Activated naive CD8-positive, alpha-beta T cell (primary cell): ENCODE measurements around the gene AUP1.
"Not testable (repeated sequence)": the region's sequence is repeated elsewhere in the genome, so short reads cannot be mapped to it uniquely, and the experiment has no call there.

Experiments
- H3K27ac Mint-ChIP-seq: one replicate; pipeline ENCODE4 v1.8.0; 2021; ENCODE audit warnings: mixed read lengths
- H3K27me3 Mint-ChIP-seq: one replicate; pipeline ENCODE4 v1.8.0; 2021; ENCODE audit warnings: mixed read lengths
- H3K36me3 Mint-ChIP-seq: one replicate; pipeline ENCODE4 v1.8.0; 2021; ENCODE audit warnings: mixed read lengths
- H3K4me1 Mint-ChIP-seq: one replicate; pipeline ENCODE4 v1.8.0; 2021; ENCODE audit warnings: low read depth, mixed read lengths
- H3K4me3 Mint-ChIP-seq: one replicate; pipeline ENCODE4 v1.8.0; 2021; ENCODE audit warnings: mild to moderate bottlenecking, mixed read lengths
- H3K9me3 Mint-ChIP-seq: one replicate; pipeline ENCODE4 v1.8.0; 2021; ENCODE audit warnings: low read depth, mixed read lengths

Gene AUP1

GRCh38 chr2:74562126-74562775 lies 32.7 kb upstream of the AUP1 start:
- Mint-ChIP-seq H3K4me1 (peaks cover 8% of the 10 kb centered on the region), H3K4me3 (no peak overlapping the region), H3K36me3 (no peaks in the 10 kb centered on the region), H3K9me3 (no peaks in the 10 kb centered on the region), H3K27ac (no peak overlapping the region), H3K27me3 (peaks cover 8% of the 10 kb centered on the region)

GRCh38 chr2:74561022-74561421 lies 31.5 kb upstream of the AUP1 start:
- H3K4me3 Mint-ChIP-seq, H3K36me3 Mint-ChIP-seq, H3K4me1 Mint-ChIP-seq, H3K27me3 Mint-ChIP-seq, H3K27ac Mint-ChIP-seq, H3K9me3 Mint-ChIP-seq: not testable (repeated sequence)

GRCh38 chr2:74560591-74560990 lies 31.1 kb upstream of the AUP1 start:
- Mint-ChIP-seq H3K36me3 (no peaks in the 10 kb centered on the region), H3K27ac (no peak overlapping the region), H3K27me3 (peaks cover 8% of the 10 kb centered on the region)

GRCh38 chr2:74559912-74560311 lies 30.4 kb upstream of the AUP1 start:
- Mint-ChIP-seq H3K4me3 (no peak overlapping the region), H3K9me3 (no peaks in the 10 kb centered on the region), H3K36me3 (no peaks in the 10 kb centered on the region), H3K4me1 (peaks cover 3% of the 10 kb centered on the region), H3K27ac (no peak overlapping the region), H3K27me3 (peaks cover 8% of the 10 kb centered on the region)

More at GRCh38 chr2:74560591-74560990, 31.1 kb upstream of the AUP1 start:
- Mint-ChIP-seq H3K9me3 (no peaks in the 10 kb centered on the region), H3K4me1 (peaks cover 2% of the 10 kb centered on the region), H3K4me3 (no peak overlapping the region)

- H3K27ac Mint-ChIP-seq = no peak overlapping the region
- no peak overlapping the region for H3K4me3 Mint-ChIP-seq
- peaks cover 5% of the 10 kb centered on the region for H3K4me1 Mint-ChIP-seq
- H3K27me3 Mint-ChIP-seq = peaks cover 7% of the 10 kb centered on the region
- H3K9me3 Mint-ChIP-seq = no peaks in the 10 kb centered on the region
- no peaks in the 10 kb centered on the region for H3K36me3 Mint-ChIP-seq
Observed at GRCh38 chr2:74558284-74559230, 29.1 kb upstream of the AUP1 start.

GRCh38 chr2:74556831-74557370 lies 27.4 kb upstream of the AUP1 start:
- no peak overlapping the region for H3K4me3 Mint-ChIP-seq
- peaks cover under 1% of the 10 kb centered on the region for H3K27me3 Mint-ChIP-seq
- no peaks in the 10 kb centered on the region for H3K9me3 Mint-ChIP-seq
- peaks cover 5% of the 10 kb centered on the region for H3K4me1 Mint-ChIP-seq
- H3K27ac Mint-ChIP-seq = no peak overlapping the region
- H3K36me3 Mint-ChIP-seq = no peaks in the 10 kb centered on the region

- Mint-ChIP-seq H3K27ac (no peak overlapping the region), H3K4me1 (peaks cover 5% of the 10 kb centered on the region), H3K36me3 (no peaks in the 10 kb centered on the region), H3K27me3 (peaks cover 5% of the 10 kb centered on the region), H3K4me3 (peak overlapping the region; percentile 60), H3K9me3 (no peaks in the 10 kb centered on the region)
Observed at GRCh38 chr2:74556159-74556558, 26.7 kb upstream of the AUP1 start.

- Mint-ChIP-seq H3K4me3 (peak overlapping the region; percentile 92), H3K4me1 (peaks cover 5% of the 10 kb centered on the region), H3K9me3 (no peaks in the 10 kb centered on the region), H3K27ac (no peak overlapping the region), H3K27me3 (peaks cover 5% of the 10 kb centered on the region), H3K36me3 (no peaks in the 10 kb centered on the region)
Observed at GRCh38 chr2:74555610-74556103, 26.2 kb upstream of the AUP1 start.

GRCh38 chr2:74554820-74555531 lies 25.5 kb upstream of the AUP1 start:
- Mint-ChIP-seq H3K27me3 (peaks cover 11% of the 10 kb centered on the region), H3K9me3 (no peaks in the 10 kb centered on the region), H3K4me3 (peak overlapping the region; percentile 92), H3K36me3 (no peaks in the 10 kb centered on the region), H3K4me1 (peaks cover 5% of the 10 kb centered on the region), H3K27ac (peak overlapping the region; percentile 81)

- peaks cover 9% of the 10 kb centered on the region for H3K4me1 Mint-ChIP-seq
- H3K9me3 Mint-ChIP-seq = no peaks in the 10 kb centered on the region
- peak within 1 kb of the TSS; percentile 92 for H3K4me3 Mint-ChIP-seq
- H3K36me3 Mint-ChIP-seq = no peaks in the 10 kb centered on the region
- peak within 1 kb of the TSS; percentile 81 for H3K27ac Mint-ChIP-seq
- H3K27me3 Mint-ChIP-seq = peaks cover 15% of the 10 kb centered on the region
Observed at GRCh38 chr2:74553892-74554819, 24.6 kb upstream of the AUP1 start, which contains the start of the genes DOK1 and LOXL3. DOK1 (plus strand) TSS chr2:74554720; CDS start chr2:74554755, 35 bp downstream. LOXL3 (minus strand) TSS chr2:74553942; CDS start chr2:74552634, 1,308 bp downstream.

- Mint-ChIP-seq H3K27ac (peak overlapping the region; percentile 10), H3K4me1 (peaks cover 12% of the 10 kb centered on the region), H3K9me3 (no peaks in the 10 kb centered on the region), H3K4me3 (peak overlapping the region; percentile 80), H3K27me3 (peaks cover 19% of the 10 kb centered on the region), H3K36me3 (no peaks in the 10 kb centered on the region)
Observed at GRCh38 chr2:74552914-74553811, 23.7 kb upstream of the AUP1 start.

GRCh38 chr2:74551942-74552913 lies 22.7 kb upstream of the AUP1 start:
- Mint-ChIP-seq H3K4me1 (peaks cover 13% of the 10 kb centered on the region), H3K36me3 (no peaks in the 10 kb centered on the region), H3K4me3 (peak overlapping the region; percentile 69), H3K27ac (no peak overlapping the region), H3K9me3 (no peaks in the 10 kb centered on the region), H3K27me3 (peaks cover 26% of the 10 kb centered on the region)
